Activated CD4-positive, alpha-beta memory T cell treated with anti-CD3 and anti-CD28 coated beads for 36 hours (primary cell): Measurements from ENCODE around the gene SCAPER. TPM values are rescaled to one million over a fixed set of nuclear protein-coding genes. Genes with fewer than 3 reads are reported as not detected.

Experiments
- CTCF ChIA-PET: fragments of 350-600 bp; sonication (Branson Sonifier 250); formaldehyde crosslinking; loops from one replicate; lab custom pipeline; 2021; ENCODE audit warnings: antibody characterized with exemption, inconsistent platforms; lab: Charles Lee
- POLR2A ChIA-PET: fragments of 350-600 bp; sonication (Branson Sonifier 250); formaldehyde crosslinking; loops from one replicate; lab custom pipeline; 2021; ENCODE audit warnings: antibody characterized with exemption; lab: Charles Lee
- DNase-seq: peaks from one replicate; pipeline ENCODE4 v3.0.0-alpha.2; 2020
- H3K27ac Mint-ChIP-seq: one replicate; pipeline ENCODE4 v1.8.0; 2021; ENCODE audit warnings: mixed read lengths
- H3K27me3 Mint-ChIP-seq: one replicate; pipeline ENCODE4 v1.8.0; 2021; ENCODE audit warnings: mixed read lengths
- H3K36me3 Mint-ChIP-seq: one replicate; pipeline ENCODE4 v1.8.0; 2021; ENCODE audit warnings: mixed read lengths
- H3K4me1 Mint-ChIP-seq: one replicate; pipeline ENCODE4 v1.8.0; 2021; ENCODE audit warnings: low read depth, mixed read lengths
- H3K4me3 Mint-ChIP-seq: one replicate; pipeline ENCODE4 v1.8.0; 2021; ENCODE audit warnings: mild to moderate bottlenecking, mixed read lengths
- H3K9me3 Mint-ChIP-seq: one replicate; pipeline ENCODE4 v1.8.0; 2021; ENCODE audit warnings: mixed read lengths
- intact Hi-C: fragments of 100-400 bp; cut with micrococcal nuclease; formaldehyde crosslinking; loops from one replicate; pipeline ENCODE4 v1.15.1; 2023
- total RNA-seq, 2 experiments: library from RNA; stranded (reverse); gene quantifications; one replicate each; pipeline ENCODE4 v1.2.3, GENCODE V29; 2021

The SCAPER gene
- total RNA-seq, 2 experiments from 2014 or later = 21.5 to 22.9 TPM

GRCh38 chr15:76501011-76501410 is 404.1 kb downstream of the SCAPER start:
- H3K27me3 Mint-ChIP-seq = no peaks in the 10 kb centered on the region
- intact Hi-C loops = no loop called here
- ChIA-PET POLR2A (no interaction called here), CTCF (interaction anchor here (0.7 kb wide), 1 partner anchor 311 kb away, joined by 3 read pairs; no protein-coding TSS in a partner anchor)
- peaks cover 25% of the 10 kb centered on the region for H3K36me3 Mint-ChIP-seq
- no peak overlapping the region for H3K27ac Mint-ChIP-seq
- no peaks in the 10 kb centered on the region for H3K4me1 Mint-ChIP-seq
- no peak for DNase-seq
- H3K4me3 Mint-ChIP-seq = no peak overlapping the region
- H3K9me3 Mint-ChIP-seq = peaks cover 3% of the 10 kb centered on the region

- CTCF ChIA-PET = no interaction called here
Measured at GRCh38 chr15:76495487-76495886, 409.7 kb downstream of the SCAPER start.

DNA sequence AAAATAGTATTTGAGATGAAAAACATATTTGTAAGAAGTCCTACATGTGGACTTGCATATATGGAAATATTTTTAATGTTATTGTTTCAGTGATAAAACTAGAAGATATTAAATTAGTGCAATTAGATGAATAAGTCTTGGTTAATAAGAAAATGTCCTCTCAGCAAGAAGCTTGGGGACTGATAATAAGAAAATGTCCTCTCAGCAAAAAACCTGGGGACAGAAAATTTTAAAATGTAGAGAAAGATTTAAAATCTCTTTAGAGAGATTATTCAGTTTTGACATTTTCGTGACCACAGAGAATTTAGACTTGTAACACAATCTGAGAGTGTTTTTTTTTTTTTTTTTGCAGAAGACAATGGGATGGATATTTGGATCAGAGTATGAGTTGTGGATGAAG is 412.6 kb downstream of the SCAPER start:
- intact Hi-C loops = no loop called here
- Mint-ChIP-seq H3K9me3 (no peaks in the 10 kb centered on the region), H3K36me3 (peaks cover 6% of the 10 kb centered on the region), H3K4me3 (no peak overlapping the region), H3K27me3 (no peaks in the 10 kb centered on the region), H3K27ac (no peak overlapping the region), H3K4me1 (no peaks in the 10 kb centered on the region)
- CTCF ChIA-PET = no interaction called here
- POLR2A ChIA-PET = no interaction called here
- no peak for DNase-seq

More at GRCh38 chr15:76495487-76495886, 409.7 kb downstream of the SCAPER start:
- POLR2A ChIA-PET = no interaction called here
- H3K9me3 Mint-ChIP-seq = no peaks in the 10 kb centered on the region
- no peak overlapping the region for H3K4me3 Mint-ChIP-seq
- DNase-seq = no peak
- intact Hi-C loops = no loop called here
- H3K36me3 Mint-ChIP-seq = peaks cover 8% of the 10 kb centered on the region
- H3K4me1 Mint-ChIP-seq = no peaks in the 10 kb centered on the region
- no peak overlapping the region for H3K27ac Mint-ChIP-seq
- H3K27me3 Mint-ChIP-seq = no peaks in the 10 kb centered on the region

DNA sequence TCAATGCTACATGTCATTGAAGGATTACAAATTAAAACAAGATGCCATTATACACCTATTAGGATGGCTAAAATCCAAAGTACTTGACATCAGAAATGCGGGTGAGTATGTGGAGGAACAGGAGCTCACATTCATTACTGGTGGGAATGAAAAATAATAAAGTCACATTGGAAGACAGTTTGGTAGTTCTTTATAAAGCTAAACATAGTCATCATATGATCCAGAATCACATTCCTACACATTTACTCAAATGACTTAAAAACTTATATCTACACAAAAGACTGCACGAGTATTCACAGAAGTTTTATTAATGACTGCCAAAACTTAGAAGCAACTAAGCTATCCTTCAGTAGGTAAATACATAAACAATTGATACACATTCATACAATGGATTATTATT is 421.4 kb downstream of the SCAPER start:
- POLR2A ChIA-PET = no interaction called here

GRCh38 chr15:76483018-76483417 is 422.1 kb downstream of the SCAPER start:
- DNase-seq = no peak
- POLR2A ChIA-PET = no interaction called here
- Mint-ChIP-seq H3K27me3 (no peaks in the 10 kb centered on the region), H3K36me3 (no peaks in the 10 kb centered on the region), H3K4me3 (no peak overlapping the region), H3K27ac (no peak overlapping the region), H3K4me1 (no peaks in the 10 kb centered on the region), H3K9me3 (no peaks in the 10 kb centered on the region)
- intact Hi-C loops = no loop called here
- CTCF ChIA-PET = no interaction called here

More for the DNA sequence above, 421.4 kb downstream of the SCAPER start:
- H3K27ac Mint-ChIP-seq = no peak overlapping the region
- H3K27me3 Mint-ChIP-seq = no peaks in the 10 kb centered on the region
- H3K36me3 Mint-ChIP-seq = no peaks in the 10 kb centered on the region
- H3K4me1 Mint-ChIP-seq = no peaks in the 10 kb centered on the region
- H3K4me3 Mint-ChIP-seq = no peak overlapping the region
- CTCF ChIA-PET = interaction anchor here (0.9 kb wide), 1 partner anchor 13 kb away, joined by 3 read pairs; no protein-coding TSS in a partner anchor
- no peak for DNase-seq
- intact Hi-C loops = no loop called here
- H3K9me3 Mint-ChIP-seq = no peaks in the 10 kb centered on the region

- ChIA-PET CTCF (no interaction called here), POLR2A (no interaction called here)
- H3K36me3 Mint-ChIP-seq = no peaks in the 10 kb centered on the region
- no peaks in the 10 kb centered on the region for H3K4me1 Mint-ChIP-seq
- no peaks in the 10 kb centered on the region for H3K9me3 Mint-ChIP-seq
- H3K27ac Mint-ChIP-seq = no peak overlapping the region
- DNase-seq = no peak
- H3K27me3 Mint-ChIP-seq = no peaks in the 10 kb centered on the region
- intact Hi-C loops = no loop called here
- no peak overlapping the region for H3K4me3 Mint-ChIP-seq
Measured at GRCh38 chr15:76480267-76480666, 424.9 kb downstream of the SCAPER start.

- CTCF ChIA-PET = interaction anchor here (0.9 kb wide), 1 partner anchor 13 kb away, joined by 3 read pairs; no protein-coding TSS in a partner anchor
- no peak for DNase-seq
Measured at GRCh38 chr15:76470691-76471090, 434.4 kb downstream of the SCAPER start.

DNA sequence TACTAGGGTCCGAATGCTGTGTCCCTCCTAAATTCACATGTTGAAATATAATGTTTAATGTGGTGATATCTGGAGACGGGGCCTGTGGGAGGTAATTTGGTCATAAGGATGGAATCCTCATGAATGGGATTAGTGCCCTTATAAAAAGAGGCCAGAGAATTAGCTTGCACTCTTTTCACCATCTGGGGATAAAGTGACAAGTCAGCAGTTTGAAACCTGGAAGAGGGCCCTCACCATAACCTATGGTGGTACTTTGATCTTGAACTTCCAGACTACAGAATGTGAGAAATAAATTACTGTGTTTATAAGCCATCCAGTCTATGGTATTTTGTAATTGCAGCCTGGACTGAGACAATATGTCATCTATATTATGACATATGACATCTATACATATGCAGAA is 436.4 kb downstream of the SCAPER start:
- H3K36me3 Mint-ChIP-seq = peaks cover 61% of the 10 kb centered on the region
- H3K4me3 Mint-ChIP-seq = no peak overlapping the region
- POLR2A ChIA-PET = no interaction called here
- H3K9me3 Mint-ChIP-seq = peaks cover 19% of the 10 kb centered on the region
- no peaks in the 10 kb centered on the region for H3K27me3 Mint-ChIP-seq
- intact Hi-C loops = no loop called here
- DNase-seq = no peak
- H3K4me1 Mint-ChIP-seq = no peaks in the 10 kb centered on the region
- CTCF ChIA-PET = no interaction called here
- no peak overlapping the region for H3K27ac Mint-ChIP-seq

More at GRCh38 chr15:76470691-76471090, 434.4 kb downstream of the SCAPER start:
- Mint-ChIP-seq H3K9me3 (peaks cover 18% of the 10 kb centered on the region), H3K27me3 (no peaks in the 10 kb centered on the region), H3K36me3 (peaks cover 56% of the 10 kb centered on the region), H3K4me3 (no peak overlapping the region), H3K4me1 (no peaks in the 10 kb centered on the region), H3K27ac (no peak overlapping the region)
- POLR2A ChIA-PET = no interaction called here
- intact Hi-C loops = no loop called here

DNA sequence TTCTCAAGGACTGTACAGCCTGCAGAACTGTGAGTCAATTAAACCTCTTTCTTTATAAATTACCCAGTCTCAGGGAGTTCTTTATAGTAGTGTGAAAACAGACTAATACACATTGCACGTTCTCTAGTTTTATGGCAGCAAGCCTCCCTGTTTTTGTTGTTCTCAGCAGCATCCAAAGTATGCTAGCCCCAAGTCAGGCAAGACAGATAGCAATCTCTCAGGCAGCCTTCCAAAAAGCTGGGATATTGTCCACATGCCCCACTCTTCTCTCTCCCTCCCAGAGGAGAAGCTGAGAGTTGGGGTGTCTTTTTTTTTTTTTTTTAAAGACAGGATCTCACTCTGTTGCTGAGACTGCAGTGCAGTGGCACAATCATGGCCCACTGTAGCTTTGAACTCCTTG is 438.0 kb downstream of the SCAPER start:
- ChIA-PET CTCF (interaction anchor here (0.7 kb wide), 1 partner anchor 90 kb away, joined by 3 read pairs; no protein-coding TSS in a partner anchor), POLR2A (no interaction called here)
- Mint-ChIP-seq H3K27ac (no peak overlapping the region), H3K36me3 (peaks cover 64% of the 10 kb centered on the region), H3K4me1 (no peaks in the 10 kb centered on the region), H3K9me3 (peaks cover 19% of the 10 kb centered on the region), H3K4me3 (no peak overlapping the region), H3K27me3 (no peaks in the 10 kb centered on the region)
- intact Hi-C loops = no loop called here
- DNase-seq = no peak

GRCh38 chr15:76465728-76466127 is 439.4 kb downstream of the SCAPER start:
- no peaks in the 10 kb centered on the region for H3K27me3 Mint-ChIP-seq
- no peak overlapping the region for H3K4me3 Mint-ChIP-seq
- ChIA-PET POLR2A (no interaction called here), CTCF (no interaction called here)
- intact Hi-C loops = no loop called here
- H3K4me1 Mint-ChIP-seq = no peaks in the 10 kb centered on the region
- no peak overlapping the region for H3K27ac Mint-ChIP-seq
- DNase-seq = no peak
- peaks cover 22% of the 10 kb centered on the region for H3K9me3 Mint-ChIP-seq
- peaks cover 57% of the 10 kb centered on the region for H3K36me3 Mint-ChIP-seq

DNA sequence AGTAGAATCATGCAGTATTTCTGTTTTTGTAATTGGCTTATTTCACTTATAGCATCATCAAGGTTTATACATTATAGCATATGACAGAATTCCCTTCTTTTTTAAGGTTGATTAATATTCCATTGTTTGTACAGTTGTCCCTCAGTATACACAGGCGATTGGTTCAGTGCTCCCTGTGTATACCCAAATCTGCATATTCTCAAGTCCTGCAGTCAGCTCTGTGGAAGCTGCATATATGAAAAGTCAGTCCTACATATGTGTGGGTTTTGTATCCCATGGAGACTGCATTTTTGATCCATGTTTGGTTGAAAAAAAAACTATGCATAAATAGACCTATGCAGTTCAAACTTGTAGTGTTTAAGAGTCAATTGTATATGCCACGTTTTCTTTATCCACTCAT is 440.9 kb downstream of the SCAPER start:
- ChIA-PET CTCF (no interaction called here), POLR2A (no interaction called here)
- peaks cover 46% of the 10 kb centered on the region for H3K36me3 Mint-ChIP-seq
- peaks cover 22% of the 10 kb centered on the region for H3K9me3 Mint-ChIP-seq
- H3K27ac Mint-ChIP-seq = no peak overlapping the region
- H3K4me3 Mint-ChIP-seq = no peak overlapping the region
- DNase-seq = no peak
- no peaks in the 10 kb centered on the region for H3K27me3 Mint-ChIP-seq
- intact Hi-C loops = no loop called here
- H3K4me1 Mint-ChIP-seq = no peaks in the 10 kb centered on the region

- CTCF ChIA-PET = no interaction called here
- Mint-ChIP-seq H3K27ac (no peak overlapping the region), H3K36me3 (peaks cover 18% of the 10 kb centered on the region), H3K9me3 (peaks cover 5% of the 10 kb centered on the region), H3K4me1 (no peaks in the 10 kb centered on the region), H3K27me3 (no peaks in the 10 kb centered on the region), H3K4me3 (no peak overlapping the region)
- intact Hi-C loops = no loop called here
- DNase-seq = no peak
- POLR2A ChIA-PET = no interaction called here
Measured at GRCh38 chr15:76460871-76461270, 444.3 kb downstream of the SCAPER start.

DNA sequence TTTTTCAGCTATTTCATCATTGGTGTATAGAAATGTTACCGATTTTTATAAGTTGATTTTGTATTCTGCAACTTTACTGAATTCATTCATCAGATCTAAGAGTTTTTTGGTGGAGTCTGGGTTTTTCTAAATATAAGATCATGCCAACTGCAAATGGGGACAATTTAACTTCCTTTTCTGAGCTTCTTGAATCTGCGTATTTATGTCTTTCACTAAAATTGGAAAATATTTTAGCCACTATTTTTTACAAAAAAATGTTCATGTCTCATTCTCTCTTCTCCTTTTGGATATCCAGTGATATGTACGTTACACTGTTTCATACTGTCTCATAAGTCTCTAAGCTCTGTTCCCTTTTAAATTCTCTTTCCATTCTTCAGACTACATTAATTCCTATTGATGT is 444.8 kb downstream of the SCAPER start:
- CTCF ChIA-PET = interaction anchor here (1.0 kb wide), 1 partner anchor 321 kb away, joined by 3 read pairs; no protein-coding TSS in a partner anchor

More for the DNA sequence above, 444.8 kb downstream of the SCAPER start:
- no peak overlapping the region for H3K27ac Mint-ChIP-seq
- intact Hi-C loops = no loop called here
- POLR2A ChIA-PET = no interaction called here
- H3K27me3 Mint-ChIP-seq = no peaks in the 10 kb centered on the region
- no peak for DNase-seq
- H3K36me3 Mint-ChIP-seq = peaks cover 14% of the 10 kb centered on the region
- H3K9me3 Mint-ChIP-seq = peaks cover 3% of the 10 kb centered on the region
- no peaks in the 10 kb centered on the region for H3K4me1 Mint-ChIP-seq
- no peak overlapping the region for H3K4me3 Mint-ChIP-seq
